ENCODE measurements around the gene SPSB1. TPM values are rescaled to one million over a fixed set of nuclear protein-coding genes. Genes with fewer than 3 reads are reported as not detected.
A peak's percentile ranks its signal among the peaks of the same experiment; 100 is the strongest.

Gene SPSB1
- total RNA-seq, 2 donors from 2014 or later: 107 to 171 TPM

GRCh38 chr1:9340864-9341263 lies 48.2 kb downstream of the SPSB1 start:
- no peak for TF ChIP-seq CTCF (IDR thresholded peaks at IDR 0.05)
- H3K4me1 ChIP-seq (ENCODE audit: control insufficient read depth in 1 of 2, low read depth in 2 of 2): peaks cover 54 to 83% of the 10 kb centered on the region in 2 donors
- H3K36me3 ChIP-seq: no peaks in the 10 kb centered on the region
- ATAC-seq (ENCODE audit: insufficient number of reproducible peaks, low FRiP score, low read depth) (no peak), DNase-seq (ENCODE audit: low spot score) (no peak)
- no peaks in the 10 kb centered on the region for H3K9me3 ChIP-seq
- peak overlapping the region; percentile 2 for H3K4me3 ChIP-seq
- no peaks in the 10 kb centered on the region for H3K27me3 ChIP-seq (replicated peaks; ENCODE audit: insufficient read depth)
- peak overlapping the region in 1 of 2 donors; percentile 76 for H3K27ac ChIP-seq

- Histone ChIP-seq H3K4me3 (no peak overlapping the region), H3K9me3 (no peaks in the 10 kb centered on the region), H3K4me1 (ENCODE audit: control insufficient read depth in 1 of 2, low read depth in 2 of 2) (peaks cover 57 to 84% of the 10 kb centered on the region in 2 donors), H3K27me3 (replicated peaks; ENCODE audit: insufficient read depth) (no peaks in the 10 kb centered on the region), H3K27ac (peak overlapping the region in 1 of 2 donors; percentile 76), H3K36me3 (no peaks in the 10 kb centered on the region)
- no peak for TF ChIP-seq CTCF (IDR thresholded peaks at IDR 0.05)
- no peak for DNase-seq (ENCODE audit: low spot score)
- no peak for ATAC-seq (ENCODE audit: insufficient number of reproducible peaks, low FRiP score, low read depth)
These were observed 48.7 kb downstream of the SPSB1 start for GRCh38 chr1:9341301-9341845.

GRCh38 chr1:9343269-9343668 lies 50.6 kb downstream of the SPSB1 start:
- Histone ChIP-seq H3K4me1 (ENCODE audit: control insufficient read depth in 1 of 2, low read depth in 2 of 2) (peaks cover 49 to 84% of the 10 kb centered on the region in 2 donors), H3K27ac (no peak overlapping the region), H3K36me3 (no peaks in the 10 kb centered on the region), H3K9me3 (no peaks in the 10 kb centered on the region), H3K27me3 (replicated peaks; ENCODE audit: insufficient read depth) (no peaks in the 10 kb centered on the region), H3K4me3 (no peak overlapping the region)
- DNase-seq (ENCODE audit: low spot score): no peak
- TF ChIP-seq CTCF (IDR thresholded peaks at IDR 0.05): no peak
- ATAC-seq (ENCODE audit: insufficient number of reproducible peaks, low FRiP score, low read depth): no peak

GRCh38 chr1:9344426-9345200 lies 51.9 kb downstream of the SPSB1 start:
- H3K36me3 ChIP-seq: no peaks in the 10 kb centered on the region
- TF ChIP-seq CTCF (IDR thresholded peaks at IDR 0.05): no peak
- no peak overlapping the region for H3K4me3 ChIP-seq
- peaks cover 39 to 84% of the 10 kb centered on the region in 2 donors for H3K4me1 ChIP-seq (ENCODE audit: control insufficient read depth in 1 of 2, low read depth in 2 of 2)
- no peaks in the 10 kb centered on the region for H3K27me3 ChIP-seq (replicated peaks; ENCODE audit: insufficient read depth)
- peak overlapping the region; percentile 15 to 50 for H3K27ac ChIP-seq
- no peaks in the 10 kb centered on the region for H3K9me3 ChIP-seq
- DNase-seq (ENCODE audit: low spot score): no peak
- ATAC-seq (ENCODE audit: insufficient number of reproducible peaks, low FRiP score, low read depth): no peak

- TF ChIP-seq CTCF (IDR thresholded peaks at IDR 0.05): no peak
- ATAC-seq (ENCODE audit: insufficient number of reproducible peaks, low FRiP score, low read depth) (no peak), DNase-seq (ENCODE audit: low spot score) (no peak)
- Histone ChIP-seq H3K27ac (peak overlapping the region; percentile 15 to 50), H3K4me3 (no peak overlapping the region), H3K9me3 (no peaks in the 10 kb centered on the region), H3K36me3 (no peaks in the 10 kb centered on the region), H3K27me3 (replicated peaks; ENCODE audit: insufficient read depth) (no peaks in the 10 kb centered on the region), H3K4me1 (ENCODE audit: control insufficient read depth in 1 of 2, low read depth in 2 of 2) (peaks cover 37 to 84% of the 10 kb centered on the region in 2 donors)
These were observed 52.8 kb downstream of the SPSB1 start for GRCh38 chr1:9345471-9345870.

All from thoracic aorta (tissue), 2 donors.